HepG2 (cell line): ENCODE results near the gene MRGPRF. TPM values are rescaled to one million over a fixed set of nuclear protein-coding genes. Genes with fewer than 3 reads are reported as not detected.
A peak's percentile ranks its signal among the peaks of the same experiment; 100 is the strongest.

Experiments used
- ATAC-seq: fragments of 200-7000 bp; cut with Tn5 transposase; 3 replicates; pipeline ENCODE4 v1.9.1; 2020; ENCODE audit warnings: mild to moderate bottlenecking, moderate library complexity
- BruUV-seq: library from RNA; stranded (reverse); fragments of 400-500 nt; replicated peaks from 2 replicates; lab custom pipeline; 2021; lab: Mats Ljungman, UMichigan
- CTCF ChIA-PET: fragments of 300-600 bp; formaldehyde crosslinking; extraction: SDS; loops from one replicate; lab custom pipeline; 2021; ENCODE audit warnings: low total read pairs, inconsistent platforms, low intra/inter-chr PET ratio; lab: Yijun Ruan, JAX
- POLR2A ChIA-PET: fragments of 350-600 bp; sonication (Branson Sonifier 250); formaldehyde crosslinking; loops from one replicate; lab custom pipeline; 2020; ENCODE audit warnings: antibody characterized with exemption, inconsistent platforms; lab: Yijun Ruan, JAX
- DNase-seq: peaks from one replicate; pipeline ENCODE4 v3.0.0-alpha.2; 2015; ENCODE audit warnings: low spot score
- FAIRE-seq: peaks from 3 replicates; lab custom pipeline; 2011; peaks lifted over from hg19 to GRCh38; lab: Jason Lieb, UNC
- H2AFZ ChIP-seq: one replicate; pipeline ENCODE4 v1.6.1; 2011; ENCODE audit warnings: low read length, inconsistent platforms
- H3K27ac ChIP-seq: fragments of 300-600 bp; 3 replicates; pipeline ENCODE4 v1.8.0; 2011; ENCODE audit warnings: mixed run types, mild to moderate bottlenecking, mixed read lengths, low read length, inconsistent platforms; ENCODE audit not compliant: insufficient read depth; ENCODE audit errors: extremely low read length
- H3K27me3 ChIP-seq, 2 experiments: fragments of 200-600 bp in 1 of 2; 2 replicates in 1 of 2; 3 replicates in 1 of 2; pipeline versions ENCODE4 v1.6.0 to v1.8.0; 2011; ENCODE audit warnings: low read length in 2 of 2, mild to moderate bottlenecking in 2 of 2, moderate library complexity in 2 of 2, inconsistent platforms in 1 of 2; ENCODE audit not compliant: insufficient read depth in 2 of 2, control insufficient read depth in 1 of 2
- H3K36me3 ChIP-seq, 2 experiments: fragments of 200-600 bp in 1 of 2; replicated peaks in 1 of 2; 2 replicates in 1 of 2; 3 replicates in 1 of 2; pipeline versions ENCODE4 v1.5.1 to v1.8.0; 2011; ENCODE audit warnings: low read length in 2 of 2, inconsistent platforms in 1 of 2; ENCODE audit not compliant: insufficient read depth in 2 of 2, control insufficient read depth in 1 of 2
- H3K4me1 ChIP-seq: 2 replicates; pipeline ENCODE4 v1.5.1; 2012; ENCODE audit warnings: low read length, inconsistent platforms; ENCODE audit not compliant: insufficient read depth
- H3K4me2 ChIP-seq: 2 replicates; pipeline ENCODE4 v1.6.0; 2011; ENCODE audit warnings: low read depth, low read length, inconsistent platforms
- H3K4me3 ChIP-seq, 3 experiments: fragments of 200-600 bp in 1 of 3; sonication (generic), shearing (Covaris generic) in 1 of 3; replicated peaks in 1 of 3; 2 replicates each; pipeline ENCODE4 v1.5.1; 2011 to 2016; ENCODE audit warnings: low read length in 3 of 3, inconsistent platforms in 2 of 3, low read depth in 2 of 3, mild to moderate bottlenecking in 2 of 3, control low read depth in 1 of 3, mixed read lengths in 1 of 3; ENCODE audit not compliant: insufficient read depth in 1 of 3
- H3K79me2 ChIP-seq: one replicate; pipeline ENCODE4 v1.6.1; 2011; ENCODE audit warnings: low read length, inconsistent platforms; ENCODE audit not compliant: insufficient read depth
- H3K9ac ChIP-seq: 2 replicates; pipeline ENCODE4 v1.6.0; 2011; ENCODE audit warnings: mild to moderate bottlenecking, low read depth, low read length, inconsistent platforms; ENCODE audit not compliant: insufficient read depth
- H3K9me3 ChIP-seq: 2 replicates; pipeline ENCODE4 v1.5.1; 2012; ENCODE audit warnings: mild to moderate bottlenecking, low read length
- H4K20me1 ChIP-seq: 2 replicates; pipeline ENCODE4 v1.6.0; 2011; ENCODE audit warnings: inconsistent platforms, mild to moderate bottlenecking, low read length, moderate library complexity; ENCODE audit not compliant: insufficient read depth
- ZNF329 ChIP-seq: sonication (generic); formaldehyde crosslinking; IDR thresholded peaks from 2 replicates; pipeline ENCODE4 v1.9.0; 2021; ENCODE audit warnings: low read depth, mild to moderate bottlenecking, missing genetic modification reagents
- WGBS: methylation state at CpG from one replicate; pipeline ENCODE4 v1.1.6; 2017; ENCODE audit warnings: low lambda C conversion rate; 5-methylcytosine and 5-hydroxymethylcytosine counted together
- in situ Hi-C: cut with HindIII; loops from 2 replicates; pipeline ENCODE4 v1.10.0; 2017; ENCODE audit warnings: low pct_unique_long_range_greater_than_20kb; ENCODE audit not compliant: extremely low pct_ligation_motif_present
- intact Hi-C: fragments of 100-400 bp; cut with micrococcal nuclease; formaldehyde crosslinking; loops from one replicate; pipeline ENCODE4 v1.10.0; 2022; ENCODE audit not compliant: unreplicated experiment
- polyA plus RNA-seq, 8 experiments: library from polyadenylated mRNA; depleted of rRNA in 3 of 8; stranded (reverse) in 7 of 8; unstranded in 1 of 8; fragments of >200 nt; fragmentation: Illumina TruSeq in 4 of 8; extraction: Trizol in 4 of 8; gene quantifications; 2 replicates each; pipeline versions ENCODE4 v1.2.1 to v1.2.3, GENCODE V29; 2011 to 2016; ENCODE audit warnings: low read depth in 4 of 8, missing spikeins in 1 of 8, mixed read lengths in 1 of 8; ENCODE audit not compliant: insufficient read depth in 1 of 8
- total RNA-seq, 5 experiments: library from RNA; depleted of rRNA; stranded (reverse); fragments of >200 nt; fragmentation: Illumina TruSeq; extraction: Trizol; gene quantifications; 2 replicates each; pipeline ENCODE4 v1.2.3, GENCODE V29; 2016; ENCODE audit warnings: low read depth in 1 of 5
- TF ChIP-seq, protein P1 (sequence below): sonication (generic); formaldehyde crosslinking; conservative IDR thresholded peaks from 2 replicates; pipeline ENCODE4 v1.4.0; 2020; ENCODE audit warnings: missing genetic modification reagents

The MRGPRF gene
- total and polyA plus RNA-seq, 2 of the 13 experiments (the other 11 are each of a cell fraction or from before 2014, with no cell fraction given) = not detected

DNA sequence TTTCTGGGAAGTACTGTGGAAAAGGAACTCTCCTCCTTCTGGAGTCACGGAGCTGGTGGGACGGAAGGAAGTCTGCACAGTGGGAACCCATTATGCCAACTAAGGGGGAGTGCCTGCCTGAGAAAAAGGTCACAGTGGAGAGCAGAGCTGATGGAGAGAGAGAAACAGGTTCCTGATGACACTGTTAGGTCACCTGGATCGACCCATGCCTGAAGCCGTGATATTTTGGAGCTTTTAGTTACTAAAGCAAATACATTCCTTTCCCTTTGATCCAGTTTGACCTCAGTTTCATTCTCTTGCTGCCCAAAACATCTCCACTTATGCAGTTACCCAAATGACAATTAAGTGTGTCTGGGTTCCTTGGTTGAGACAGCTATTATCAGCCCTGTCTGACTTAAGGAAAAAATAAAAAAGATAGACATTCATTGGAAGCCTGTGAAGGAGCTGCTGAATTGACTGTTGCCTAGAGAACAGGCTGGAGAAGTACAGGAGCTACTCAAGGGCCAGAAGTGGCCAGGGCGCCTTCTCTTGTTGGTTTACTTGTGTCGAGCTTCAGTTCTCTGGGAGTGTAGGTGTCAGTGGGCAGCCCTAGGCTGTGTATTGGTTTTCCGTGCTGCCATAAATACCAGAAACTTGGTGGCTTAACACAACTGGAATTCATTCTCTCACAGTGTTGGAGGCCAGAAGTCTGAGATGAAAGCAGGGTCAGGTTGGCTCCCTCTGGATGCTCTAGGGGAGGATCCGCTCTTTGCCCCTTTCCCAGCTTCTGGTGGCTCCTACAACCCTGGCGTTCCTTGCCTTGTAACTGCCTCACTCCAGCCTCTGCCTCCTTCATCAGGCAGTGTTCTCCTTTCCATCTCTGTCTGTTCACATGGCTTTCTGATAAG, 45.9 kb downstream of the MRGPRF start:
- FAIRE-seq = no peak
- Histone ChIP-seq H3K4me3 (no peak overlapping the region), H3K36me3 (no peaks in the 10 kb centered on the region), H2AFZ (no peak overlapping the region), H3K79me2 (no peaks in the 10 kb centered on the region), H3K9ac (no peak overlapping the region), H3K4me2 (no peak overlapping the region), H4K20me1 (no peaks in the 10 kb centered on the region), H3K4me1 (no peaks in the 10 kb centered on the region), H3K9me3 (no peaks in the 10 kb centered on the region), H3K27ac (no peak overlapping the region), H3K27me3 (peaks cover 0 to 16% of the 10 kb centered on the region in 2 experiments; a peak in 3 of 5 replicates)
- DNase-seq = no peak
- in situ Hi-C loops = no loop called here
- WGBS = 40% methylated on average over 8 of the region's 9 CpGs
- no TSS peak for BruUV-seq
- intact Hi-C loops = no loop called here
- CTCF ChIA-PET = no interaction called here
- TF ChIP-seq, protein P1, sequence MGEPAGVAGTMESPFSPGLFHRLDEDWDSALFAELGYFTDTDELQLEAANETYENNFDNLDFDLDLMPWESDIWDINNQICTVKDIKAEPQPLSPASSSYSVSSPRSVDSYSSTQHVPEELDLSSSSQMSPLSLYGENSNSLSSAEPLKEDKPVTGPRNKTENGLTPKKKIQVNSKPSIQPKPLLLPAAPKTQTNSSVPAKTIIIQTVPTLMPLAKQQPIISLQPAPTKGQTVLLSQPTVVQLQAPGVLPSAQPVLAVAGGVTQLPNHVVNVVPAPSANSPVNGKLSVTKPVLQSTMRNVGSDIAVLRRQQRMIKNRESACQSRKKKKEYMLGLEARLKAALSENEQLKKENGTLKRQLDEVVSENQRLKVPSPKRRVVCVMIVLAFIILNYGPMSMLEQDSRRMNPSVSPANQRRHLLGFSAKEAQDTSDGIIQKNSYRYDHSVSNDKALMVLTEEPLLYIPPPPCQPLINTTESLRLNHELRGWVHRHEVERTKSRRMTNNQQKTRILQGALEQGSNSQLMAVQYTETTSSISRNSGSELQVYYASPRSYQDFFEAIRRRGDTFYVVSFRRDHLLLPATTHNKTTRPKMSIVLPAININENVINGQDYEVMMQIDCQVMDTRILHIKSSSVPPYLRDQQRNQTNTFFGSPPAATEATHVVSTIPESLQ (CRISPR knock-in tag) = no peak
- peak; percentile 95 for TF ChIP-seq ZNF329 (CRISPR knock-in tag)
- ATAC-seq = no peak
- POLR2A ChIA-PET = no interaction called here
